ENCODE data around the gene ARHGAP8.

DNA sequence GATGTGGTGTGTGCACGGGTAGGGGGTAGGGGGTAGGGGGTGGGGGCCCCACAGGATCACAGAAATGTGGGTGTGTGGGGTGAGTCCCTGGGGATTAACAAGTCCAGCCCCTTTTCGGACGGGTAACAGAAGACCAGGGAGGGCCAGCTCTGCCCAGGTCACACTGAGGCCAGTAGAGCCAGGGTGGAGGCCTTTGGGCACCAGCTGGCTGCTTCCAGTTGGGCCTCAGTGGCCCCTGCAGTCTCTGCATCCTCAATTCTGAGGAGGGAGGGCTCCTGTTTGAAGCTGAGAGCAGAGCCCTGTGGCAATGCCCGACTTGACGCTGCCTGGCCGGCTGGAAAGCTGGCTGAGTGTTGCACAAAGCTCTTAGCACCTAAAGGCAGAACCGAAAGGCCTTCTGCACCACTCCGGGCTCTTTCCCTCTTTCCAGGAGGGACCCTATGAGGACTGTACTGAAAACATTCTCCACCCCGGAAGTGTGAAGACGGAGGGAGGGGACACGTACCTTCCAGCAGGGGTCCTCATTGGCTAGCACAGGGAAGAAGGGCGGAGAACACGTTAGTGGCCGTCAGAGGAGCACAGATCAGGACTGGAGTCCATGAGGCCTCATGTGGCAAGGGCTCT lies 137.0 kb downstream of the ARHGAP8 start:
- TF ChIP-seq REST (IDR thresholded peaks at IDR 0.05; ENCODE audit: borderline replicate concordance) (no peak), SMC3 (conservative IDR thresholded peaks at IDR 0.05; ENCODE audit: poor library complexity) (peak; percentile 25)

All from neural cell (in vitro differentiated cells).